Measurements from ENCODE around the gene GJB3. TPM values are rescaled to one million over a fixed set of nuclear protein-coding genes. Genes with fewer than 3 reads are reported as not detected.

Gene GJB3
- total RNA-seq, 1 experiment from 2014 or later = 74.8 TPM

DNA sequence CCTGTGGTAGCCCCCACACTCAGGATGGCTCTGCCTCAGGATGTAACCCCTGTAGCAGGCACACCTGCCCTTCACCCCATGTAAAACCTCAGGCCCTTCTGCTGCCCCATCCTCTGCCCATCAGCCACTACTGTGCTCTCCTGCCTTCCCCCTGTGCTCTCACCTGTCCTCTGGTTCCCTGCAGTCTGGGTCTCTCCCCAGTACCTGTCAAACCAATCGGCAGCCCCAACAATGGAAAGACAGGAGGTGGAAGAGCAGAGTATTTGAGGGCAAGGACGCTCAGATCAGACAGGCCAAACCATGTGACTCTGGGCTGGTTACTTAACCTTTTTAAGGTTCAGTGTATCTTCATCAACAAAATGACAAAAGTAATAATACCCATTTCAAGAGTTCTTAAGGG is 47.6 kb downstream of the GJB3 start:
- no peaks in the 10 kb centered on the region for H3K36me3 Mint-ChIP-seq (ENCODE audit: insufficient read depth, unreplicated experiment)
- no TSS peak for BruUV-seq (replicated peaks)
- no peaks in the 10 kb centered on the region for H3K9me3 Mint-ChIP-seq (ENCODE audit: unreplicated experiment)
- no peak overlapping the region for H3K4me3 Mint-ChIP-seq (ENCODE audit: unreplicated experiment)
- TF ChIP-seq, protein P1, sequence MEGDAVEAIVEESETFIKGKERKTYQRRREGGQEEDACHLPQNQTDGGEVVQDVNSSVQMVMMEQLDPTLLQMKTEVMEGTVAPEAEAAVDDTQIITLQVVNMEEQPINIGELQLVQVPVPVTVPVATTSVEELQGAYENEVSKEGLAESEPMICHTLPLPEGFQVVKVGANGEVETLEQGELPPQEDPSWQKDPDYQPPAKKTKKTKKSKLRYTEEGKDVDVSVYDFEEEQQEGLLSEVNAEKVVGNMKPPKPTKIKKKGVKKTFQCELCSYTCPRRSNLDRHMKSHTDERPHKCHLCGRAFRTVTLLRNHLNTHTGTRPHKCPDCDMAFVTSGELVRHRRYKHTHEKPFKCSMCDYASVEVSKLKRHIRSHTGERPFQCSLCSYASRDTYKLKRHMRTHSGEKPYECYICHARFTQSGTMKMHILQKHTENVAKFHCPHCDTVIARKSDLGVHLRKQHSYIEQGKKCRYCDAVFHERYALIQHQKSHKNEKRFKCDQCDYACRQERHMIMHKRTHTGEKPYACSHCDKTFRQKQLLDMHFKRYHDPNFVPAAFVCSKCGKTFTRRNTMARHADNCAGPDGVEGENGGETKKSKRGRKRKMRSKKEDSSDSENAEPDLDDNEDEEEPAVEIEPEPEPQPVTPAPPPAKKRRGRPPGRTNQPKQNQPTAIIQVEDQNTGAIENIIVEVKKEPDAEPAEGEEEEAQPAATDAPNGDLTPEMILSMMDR (IDR thresholded peaks at IDR 0.05; ENCODE audit: unreplicated experiment) = no peak
- no peaks in the 10 kb centered on the region for H3K27me3 Mint-ChIP-seq (ENCODE audit: insufficient read depth, unreplicated experiment)
- H3K27ac Mint-ChIP-seq (ENCODE audit: low read depth, unreplicated experiment) = no peak overlapping the region
- CTCF ChIA-PET = interaction anchor here (0.6 to 3.1 kb wide), 3 partner anchors 13 to 25 kb away, joined by 3 to 14 read pairs (median 4); no protein-coding TSS in a partner anchor
- DNase-seq (ENCODE audit: unreplicated experiment) = no peak
- H3K4me1 Mint-ChIP-seq (ENCODE audit: insufficient read depth, unreplicated experiment) = no peaks in the 10 kb centered on the region
- intact Hi-C loops (cut with micrococcal nuclease) = no loop called here
- POLR2A ChIA-PET = no interaction called here

DNA sequence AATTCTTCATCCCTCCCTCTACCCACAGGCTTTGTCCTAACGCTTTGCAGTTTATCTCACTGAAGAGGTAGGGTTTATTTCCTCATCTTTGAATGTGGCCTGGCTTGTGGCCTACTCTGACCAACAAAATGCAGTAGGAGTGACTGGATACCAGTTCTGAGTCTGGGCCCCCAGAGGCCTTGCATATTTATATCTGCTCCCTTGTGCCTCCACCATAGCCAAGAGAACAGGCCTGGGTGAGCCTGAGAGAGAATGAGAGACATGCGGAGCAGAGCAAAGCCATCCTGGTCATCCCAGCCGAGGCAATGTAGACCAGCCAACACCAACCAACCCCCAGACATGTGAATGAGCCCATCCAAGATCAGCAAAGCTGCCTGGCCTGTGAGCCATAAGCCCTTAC is 48.2 kb downstream of the GJB3 start:
- Mint-ChIP-seq H3K4me1 (ENCODE audit: insufficient read depth, unreplicated experiment) (no peaks in the 10 kb centered on the region), H3K4me3 (ENCODE audit: unreplicated experiment) (no peak overlapping the region), H3K36me3 (ENCODE audit: insufficient read depth, unreplicated experiment) (no peaks in the 10 kb centered on the region), H3K27ac (ENCODE audit: low read depth, unreplicated experiment) (no peak overlapping the region), H3K9me3 (ENCODE audit: unreplicated experiment) (no peaks in the 10 kb centered on the region), H3K27me3 (ENCODE audit: insufficient read depth, unreplicated experiment) (no peaks in the 10 kb centered on the region)
- no TSS peak for BruUV-seq (replicated peaks)
- no peak for DNase-seq (ENCODE audit: unreplicated experiment)
- intact Hi-C loops (cut with micrococcal nuclease) = no loop called here
- ChIA-PET POLR2A (no interaction called here), CTCF (interaction anchor here (0.7 to 3.1 kb wide), 2 partner anchors 12 to 23 kb away, joined by 4 to 14 read pairs; no protein-coding TSS in a partner anchor)
- TF ChIP-seq, protein P1 (IDR thresholded peaks at IDR 0.05; ENCODE audit: unreplicated experiment) = no peak

DNA sequence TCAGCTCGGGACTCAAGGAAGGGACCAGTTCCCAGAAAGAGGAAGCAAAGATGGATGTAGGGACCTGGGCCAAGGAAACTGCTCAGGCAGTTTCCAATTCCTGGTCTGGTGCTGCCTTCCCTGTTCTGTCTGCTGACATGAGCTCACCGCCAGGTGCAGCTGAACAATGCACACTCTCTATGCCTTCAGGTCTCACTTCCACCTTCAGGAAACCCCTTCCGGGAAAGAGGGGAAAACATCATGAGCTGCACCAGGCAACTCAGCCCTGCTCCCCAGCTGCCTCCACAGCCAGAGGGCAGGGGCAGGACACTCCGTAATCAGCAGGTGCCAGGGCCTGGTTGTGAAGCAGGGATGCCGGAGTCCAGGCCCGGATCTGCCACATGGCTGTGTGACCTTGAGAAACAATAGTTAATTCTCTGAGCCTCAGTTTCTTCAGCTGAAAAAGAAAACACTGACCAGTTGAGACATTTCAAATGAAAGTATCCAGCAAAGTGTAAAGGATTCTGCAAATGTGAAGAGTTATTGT is 50.8 kb downstream of the GJB3 start:
- Mint-ChIP-seq H3K9me3 (ENCODE audit: unreplicated experiment) (no peaks in the 10 kb centered on the region), H3K4me3 (ENCODE audit: unreplicated experiment) (no peak overlapping the region), H3K36me3 (ENCODE audit: insufficient read depth, unreplicated experiment) (no peaks in the 10 kb centered on the region), H3K27me3 (ENCODE audit: insufficient read depth, unreplicated experiment) (no peaks in the 10 kb centered on the region), H3K4me1 (ENCODE audit: insufficient read depth, unreplicated experiment) (no peaks in the 10 kb centered on the region), H3K27ac (ENCODE audit: low read depth, unreplicated experiment) (no peak overlapping the region)
- DNase-seq (ENCODE audit: unreplicated experiment) = no peak
- BruUV-seq (replicated peaks) = no TSS peak
- intact Hi-C loops (cut with micrococcal nuclease) = no loop called here
- POLR2A ChIA-PET = no interaction called here
- CTCF ChIA-PET = interaction anchor here (0.7 to 3.1 kb wide), 4 partner anchors 21 to 549 kb away, joined by 3 to 14 read pairs (median 4); no protein-coding TSS in a partner anchor
- TF ChIP-seq, protein P1 (IDR thresholded peaks at IDR 0.05; ENCODE audit: unreplicated experiment) = no peak

DNA sequence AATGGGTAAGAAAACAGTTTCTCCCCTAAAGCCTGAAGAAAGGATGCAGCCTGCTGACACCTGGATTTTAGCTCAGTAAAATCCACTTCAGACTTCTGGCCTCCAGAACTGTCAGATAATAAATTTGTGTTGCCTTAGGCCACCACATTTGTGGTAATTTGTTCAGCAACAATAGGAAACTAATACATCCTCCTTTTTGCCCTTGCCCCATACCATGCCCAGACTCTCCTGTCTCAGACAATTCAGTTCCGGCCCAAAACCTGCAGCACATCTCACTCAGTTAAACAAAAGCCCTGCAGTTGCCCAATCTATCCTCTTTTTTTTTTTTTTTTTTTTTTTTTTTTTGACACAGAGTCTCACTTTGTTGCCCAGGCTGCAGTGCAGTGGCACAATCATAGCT is 52.7 kb downstream of the GJB3 start:
- no peaks in the 10 kb centered on the region for H3K9me3 Mint-ChIP-seq (ENCODE audit: unreplicated experiment)
- no peaks in the 10 kb centered on the region for H3K4me1 Mint-ChIP-seq (ENCODE audit: insufficient read depth, unreplicated experiment)
- no TSS peak for BruUV-seq (replicated peaks)
- ChIA-PET POLR2A (no interaction called here), CTCF (interaction anchor here (0.6 to 0.7 kb wide), 3 partner anchors 9 to 644 kb away, joined by 3 to 5 read pairs (median 4); no protein-coding TSS in a partner anchor)
- DNase-seq (ENCODE audit: unreplicated experiment) = no peak
- H3K27ac Mint-ChIP-seq (ENCODE audit: low read depth, unreplicated experiment) = no peak overlapping the region
- no peaks in the 10 kb centered on the region for H3K27me3 Mint-ChIP-seq (ENCODE audit: insufficient read depth, unreplicated experiment)
- TF ChIP-seq, protein P1 (IDR thresholded peaks at IDR 0.05; ENCODE audit: unreplicated experiment) = no peak
- intact Hi-C loops (cut with micrococcal nuclease) = no loop called here
- H3K36me3 Mint-ChIP-seq (ENCODE audit: insufficient read depth, unreplicated experiment) = no peaks in the 10 kb centered on the region
- H3K4me3 Mint-ChIP-seq (ENCODE audit: unreplicated experiment) = no peak overlapping the region

Other genes with a start within 250 kb of the GJB3 start
- 26.5 and 33.2 TPM in 2 replicates for gene GJB5, start 26.2 kb upstream of the GJB3 start, total RNA-seq (2022)
- gene GJB4, start 21.5 kb upstream of the GJB3 start, total RNA-seq (2022) = 0.27 and 0.28 TPM in 2 replicates
- not detected in 2 replicates for gene GJA4, start 11.8 kb downstream of the GJB3 start, total RNA-seq (2022)
- 40.2 and 41.4 TPM in 2 replicates for gene SMIM12, start 78.5 kb downstream of the GJB3 start, total RNA-seq (2022)
- gene DLGAP3, start 148.4 kb downstream of the GJB3 start, total RNA-seq (2022) = 0.14 and 0.52 TPM in 2 replicates
- gene TMEM35B, start 204.1 kb downstream of the GJB3 start, total RNA-seq (2022) = 18.7 and 21.9 TPM in 2 replicates

All from MCF 10A (cell line).